ENCODE data around the gene ZNF3.

ZNF3 gene

DNA sequence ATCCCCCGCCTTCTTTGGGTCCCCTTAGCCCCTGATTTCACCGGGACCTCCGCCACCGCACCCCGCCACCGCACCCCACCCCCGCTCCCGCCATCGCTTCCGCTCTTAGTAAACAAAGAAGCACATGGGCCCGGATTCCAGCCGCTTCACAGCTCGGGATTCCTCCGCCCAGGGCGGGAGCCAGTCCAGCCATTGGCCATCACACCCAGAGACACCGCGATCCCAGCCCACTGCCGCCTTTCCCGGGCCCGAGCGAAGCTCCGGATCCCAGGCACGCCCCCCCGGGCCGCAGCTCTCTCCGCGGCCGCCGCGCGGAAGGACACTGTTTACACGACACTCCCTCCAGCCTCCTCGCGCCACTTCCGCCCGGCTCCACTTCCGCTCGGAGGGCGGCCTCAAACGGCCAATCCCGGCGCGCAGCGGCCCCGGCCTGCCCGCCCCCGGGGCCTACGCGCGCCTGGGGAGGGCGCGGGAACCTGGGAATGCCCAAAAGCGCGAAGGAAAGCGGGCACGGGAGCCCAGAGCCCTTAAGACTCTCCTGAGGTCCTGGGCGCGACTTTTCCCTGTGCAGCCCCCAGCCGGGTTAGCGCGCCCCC, 19.0 kb upstream of the ZNF3 start:
- H3K4me3 ChIP-seq (ENCODE audit: control insufficient read depth, low read depth, low read length), result peak overlapping the region; percentile 84
- peak; percentile 95 for DNase-seq (ENCODE audit: low read depth)

DNA sequence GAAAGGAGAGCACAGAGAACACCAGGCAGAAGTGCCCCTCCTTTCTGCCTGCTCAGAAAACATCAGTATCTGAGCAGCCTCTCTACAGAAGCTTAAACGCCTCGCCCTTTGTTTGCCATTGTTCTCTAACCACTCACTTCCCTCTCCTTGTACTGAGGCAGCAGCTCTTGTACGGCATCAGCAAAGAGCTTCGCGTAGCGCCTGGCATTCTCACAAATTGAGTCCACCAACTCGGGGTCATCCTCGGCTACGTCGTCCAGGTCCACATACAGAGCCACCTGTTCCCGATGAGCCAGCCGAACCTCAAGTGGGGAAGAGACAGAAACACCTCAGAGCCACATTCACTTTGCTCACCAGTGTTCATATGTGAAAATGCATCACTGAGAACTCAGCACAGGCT, 17.9 kb upstream of the ZNF3 start:
- no peak for DNase-seq (ENCODE audit: low read depth)
- TF ChIP-seq, protein P1, sequence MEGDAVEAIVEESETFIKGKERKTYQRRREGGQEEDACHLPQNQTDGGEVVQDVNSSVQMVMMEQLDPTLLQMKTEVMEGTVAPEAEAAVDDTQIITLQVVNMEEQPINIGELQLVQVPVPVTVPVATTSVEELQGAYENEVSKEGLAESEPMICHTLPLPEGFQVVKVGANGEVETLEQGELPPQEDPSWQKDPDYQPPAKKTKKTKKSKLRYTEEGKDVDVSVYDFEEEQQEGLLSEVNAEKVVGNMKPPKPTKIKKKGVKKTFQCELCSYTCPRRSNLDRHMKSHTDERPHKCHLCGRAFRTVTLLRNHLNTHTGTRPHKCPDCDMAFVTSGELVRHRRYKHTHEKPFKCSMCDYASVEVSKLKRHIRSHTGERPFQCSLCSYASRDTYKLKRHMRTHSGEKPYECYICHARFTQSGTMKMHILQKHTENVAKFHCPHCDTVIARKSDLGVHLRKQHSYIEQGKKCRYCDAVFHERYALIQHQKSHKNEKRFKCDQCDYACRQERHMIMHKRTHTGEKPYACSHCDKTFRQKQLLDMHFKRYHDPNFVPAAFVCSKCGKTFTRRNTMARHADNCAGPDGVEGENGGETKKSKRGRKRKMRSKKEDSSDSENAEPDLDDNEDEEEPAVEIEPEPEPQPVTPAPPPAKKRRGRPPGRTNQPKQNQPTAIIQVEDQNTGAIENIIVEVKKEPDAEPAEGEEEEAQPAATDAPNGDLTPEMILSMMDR (conservative IDR thresholded peaks at IDR 0.05; ENCODE audit: control insufficient read depth, insufficient read depth, low read depth, low read length), result no peak

More for the DNA sequence above, 19.0 kb upstream of the ZNF3 start:
- TF ChIP-seq, protein P1 (conservative IDR thresholded peaks at IDR 0.05; ENCODE audit: control insufficient read depth, insufficient read depth, low read depth, low read length), result no peak

DNA sequence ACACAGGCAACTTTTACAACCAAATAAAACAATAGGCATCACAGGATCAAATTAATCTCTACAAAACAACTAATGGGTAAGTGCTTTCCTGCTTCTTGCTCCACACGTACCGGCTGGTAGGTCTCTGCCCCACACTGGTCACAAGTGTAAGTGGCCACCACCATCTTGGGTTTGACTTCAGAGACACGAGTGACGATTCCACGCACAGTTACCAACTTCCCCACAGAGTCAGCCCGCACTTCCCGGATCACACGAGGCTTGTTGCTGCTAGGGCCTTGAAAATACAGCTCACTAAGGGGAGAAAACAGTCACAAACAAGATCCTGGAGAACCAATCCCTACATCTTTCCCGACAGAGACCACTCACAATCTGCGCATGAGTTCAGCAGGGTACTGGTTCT, 17.4 kb upstream of the ZNF3 start:
- no peak overlapping the region for H3K4me3 ChIP-seq (ENCODE audit: control insufficient read depth, low read depth, low read length)
- TF ChIP-seq, protein P1 (conservative IDR thresholded peaks at IDR 0.05; ENCODE audit: control insufficient read depth, insufficient read depth, low read depth, low read length), result no peak
- no peak for DNase-seq (ENCODE audit: low read depth)

More for the DNA sequence above, 17.9 kb upstream of the ZNF3 start:
- H3K4me3 ChIP-seq (ENCODE audit: control insufficient read depth, low read depth, low read length), result peak overlapping the region; percentile 84

DNA sequence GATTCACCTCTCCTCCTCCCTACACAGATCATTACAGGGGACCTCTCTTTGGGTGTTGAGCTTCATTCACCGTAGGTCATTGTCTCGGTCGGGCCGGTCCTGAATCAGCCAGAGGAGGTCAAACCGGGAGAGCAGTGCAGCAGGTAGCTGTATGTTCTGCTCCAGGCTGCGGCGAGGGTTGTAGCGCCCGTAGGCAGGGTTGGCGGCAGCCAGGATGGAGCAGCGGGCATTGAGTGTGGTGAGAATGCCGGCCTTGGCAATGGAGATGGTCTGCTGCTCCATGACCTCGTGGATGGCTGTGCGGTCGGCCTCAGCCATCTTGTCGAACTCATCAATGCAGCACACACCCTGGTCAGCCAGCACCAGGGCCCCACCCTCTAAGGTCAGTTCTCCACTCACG, 14.2 kb upstream of the ZNF3 start:
- no peak overlapping the region for H3K4me3 ChIP-seq (ENCODE audit: control insufficient read depth, low read depth, low read length)
- DNase-seq (ENCODE audit: low read depth), result no peak
- TF ChIP-seq, protein P1 (conservative IDR thresholded peaks at IDR 0.05; ENCODE audit: control insufficient read depth, insufficient read depth, low read depth, low read length), result no peak

DNA sequence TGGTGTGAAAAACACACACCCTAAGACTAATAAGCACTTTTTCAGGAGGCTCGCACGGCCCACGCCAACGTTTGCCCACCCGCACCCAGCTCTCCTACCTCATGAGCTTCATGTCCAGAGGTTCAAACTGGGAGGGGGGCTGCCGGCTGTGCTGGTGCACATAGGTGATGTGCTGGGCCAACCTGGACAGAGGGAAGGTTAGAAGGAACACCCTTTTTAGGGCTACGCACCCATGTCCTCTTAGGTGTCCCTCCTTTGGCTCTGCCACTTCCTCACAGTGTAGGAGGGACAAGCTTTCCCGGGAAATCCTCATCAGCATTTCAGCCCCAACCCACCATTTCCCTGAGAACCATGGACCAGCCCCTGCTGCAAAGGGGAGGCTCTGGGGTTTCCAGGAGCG, 13.8 kb upstream of the ZNF3 start:
- no peak overlapping the region for H3K4me3 ChIP-seq (ENCODE audit: control insufficient read depth, low read depth, low read length)
- TF ChIP-seq, protein P1 (conservative IDR thresholded peaks at IDR 0.05; ENCODE audit: control insufficient read depth, insufficient read depth, low read depth, low read length), result no peak
- no peak for DNase-seq (ENCODE audit: low read depth)

DNA sequence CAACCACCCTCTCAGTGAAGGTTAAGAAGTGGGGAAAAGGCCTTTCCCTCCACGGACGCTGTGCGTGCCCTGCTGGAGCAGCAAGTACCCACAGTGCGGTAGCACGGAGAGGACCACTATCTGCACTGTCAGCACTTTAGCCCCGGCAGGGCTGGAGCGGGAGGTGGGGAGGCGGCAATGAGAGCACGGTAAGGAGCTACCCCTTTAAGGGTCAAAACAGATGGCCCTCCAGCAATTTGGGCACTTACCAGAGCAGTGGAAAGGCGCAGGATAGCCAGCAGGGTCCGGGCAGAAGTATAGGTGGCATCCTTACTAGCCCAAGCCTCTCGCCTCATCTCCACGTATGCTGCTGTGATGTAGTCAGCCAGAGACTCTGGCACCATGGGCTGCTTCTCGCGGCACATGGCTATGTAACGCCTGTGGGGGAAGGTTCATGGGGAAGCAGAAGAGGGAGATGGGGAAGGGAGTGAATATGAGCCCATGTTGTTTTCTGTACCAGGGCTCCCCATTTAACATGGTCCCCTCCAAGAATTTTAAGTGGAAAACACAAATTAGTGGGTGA, 12.5 kb upstream of the ZNF3 start:
- TF ChIP-seq, protein P1 (conservative IDR thresholded peaks at IDR 0.05; ENCODE audit: control insufficient read depth, insufficient read depth, low read depth, low read length), result no peak
- DNase-seq (ENCODE audit: low read depth), result no peak
- H3K4me3 ChIP-seq (ENCODE audit: control insufficient read depth, low read depth, low read length), result no peak overlapping the region

Data from fibroblast of mammary gland (primary cell).